HG03064 (cell line): ENCODE measurements around the gene CASQ1.

ENCODE experiments used
- ATAC-seq: cut with Tn5 transposase; IDR thresholded peaks from one replicate; pipeline ENCODE4 v1.9.1; 2021; ENCODE audit warnings: low read depth; ENCODE audit not compliant: unreplicated experiment

Gene CASQ1

GRCh38 chr1:160189649-160190625, at the start of gene CASQ1:
TSS of gene CASQ1 (plus strand) at chr1:160190575. CDS start at chr1:160190752, 177 bp downstream.
- no peak for ATAC-seq

GRCh38 chr1:160143695-160144094, 46.7 kb upstream of the CASQ1 start:
- no peak for ATAC-seq

GRCh38 chr1:160144921-160145320, 45.5 kb upstream of the CASQ1 start:
- no peak for ATAC-seq

GRCh38 chr1:160146107-160146506, 44.3 kb upstream of the CASQ1 start:
- ATAC-seq = no peak

GRCh38 chr1:160148121-160148520, 42.3 kb upstream of the CASQ1 start:
- ATAC-seq = no peak

GRCh38 chr1:160149233-160149632, 41.1 kb upstream of the CASQ1 start:
- no peak for ATAC-seq

- no peak for ATAC-seq
These were observed 40.7 kb upstream of the CASQ1 start for GRCh38 chr1:160149716-160150115.

GRCh38 chr1:160151303-160151702, 39.1 kb upstream of the CASQ1 start, which contains the start of gene ATP1A4:
TSS of gene ATP1A4 (plus strand) at chr1:160151603. CDS start at chr1:160152041, 438 bp downstream.
- no peak for ATAC-seq

- no peak for ATAC-seq
These were observed 35.6 kb upstream of the CASQ1 start for GRCh38 chr1:160154790-160155189.

- ATAC-seq = no peak
These were observed 34.0 kb upstream of the CASQ1 start for GRCh38 chr1:160156361-160156760.

- no peak for ATAC-seq
These were observed 33.2 kb upstream of the CASQ1 start for GRCh38 chr1:160157174-160157573.

GRCh38 chr1:160158031-160158430, 32.3 kb upstream of the CASQ1 start:
- ATAC-seq = no peak

GRCh38 chr1:160158534-160158933, 31.8 kb upstream of the CASQ1 start:
- ATAC-seq = no peak

GRCh38 chr1:160159846-160160245, 30.5 kb upstream of the CASQ1 start:
- no peak for ATAC-seq

- ATAC-seq = no peak
These were observed 28.2 kb upstream of the CASQ1 start for GRCh38 chr1:160161965-160162705.

GRCh38 chr1:160162931-160163330, 27.4 kb upstream of the CASQ1 start:
- ATAC-seq = no peak

GRCh38 chr1:160163615-160164014, 26.8 kb upstream of the CASQ1 start:
- ATAC-seq = no peak

- no peak for ATAC-seq
These were observed 26.3 kb upstream of the CASQ1 start for GRCh38 chr1:160164121-160164520.

GRCh38 chr1:160166166-160166868, 24.1 kb upstream of the CASQ1 start:
- no peak for ATAC-seq

GRCh38 chr1:160167056-160167455, 23.3 kb upstream of the CASQ1 start:
- ATAC-seq = no peak

- no peak for ATAC-seq
These were observed 22.8 kb upstream of the CASQ1 start for GRCh38 chr1:160167580-160167979.
